Right lobe of liver (tissue), 6 donors: Measurements from ENCODE around the gene C3orf22. TPM values are rescaled to one million over a fixed set of nuclear protein-coding genes. Genes with fewer than 3 reads are reported as not detected.

ENCODE experiments used
- ATAC-seq, 4 donors: fragments of 200-7000 bp; cut with Tn5 transposase; one replicate each; pipeline ENCODE4 v1.9.1; 2020; ENCODE audit warnings: mild to moderate bottlenecking in 4 of 4, moderate library complexity in 4 of 4
- DNase-seq, 3 donors: peaks; one replicate each; pipeline ENCODE4 v3.0.0-alpha.2; 2020
- H3K27ac ChIP-seq, 3 donors: fragments of 200-600 bp; one replicate each; pipeline ENCODE4 v1.8.0; 2022
- H3K27me3 ChIP-seq, 2 donors: fragments of 200-600 bp; one replicate each; pipeline ENCODE4 v1.8.0; 2022
- H3K36me3 ChIP-seq, 4 donors: fragments of 200-600 bp; sonication (generic) in 1 of 4; one replicate each; pipeline versions ENCODE4 v1.5.1 to v1.8.0; 2017 to 2022; ENCODE audit warnings: control low read depth in 1 of 4
- H3K4me1 ChIP-seq, 4 donors: fragments of 200-600 bp; sonication (generic) in 1 of 4; one replicate each; pipeline versions ENCODE4 v1.5.1 to v1.8.0; 2017 to 2022; ENCODE audit warnings: control low read depth in 1 of 4
- H3K4me3 ChIP-seq, 3 donors: fragments of 200-600 bp; one replicate each; pipeline ENCODE4 v1.8.0; 2022
- H3K9me3 ChIP-seq, 4 donors: fragments of 200-600 bp; sonication (generic) in 1 of 4; one replicate each; pipeline versions ENCODE4 v1.5.1 to v1.8.0; 2017 to 2022; ENCODE audit warnings: control low read depth in 1 of 4
- CTCF ChIP-seq, 4 donors: fragments of 200-600 bp in 3 of 4; fragments of 450-650 bp in 1 of 4; IDR thresholded peaks; one replicate each; pipeline versions ENCODE4 v1.5.1 to v1.8.0; 2016 to 2022; ENCODE audit warnings: antibody characterized with exemption in 4 of 4, mild to moderate bottlenecking in 2 of 4
- POLR2A ChIP-seq: fragments of 450-650 bp; IDR thresholded peaks from one replicate; pipeline ENCODE4 v1.6.1; 2017; ENCODE audit warnings: antibody characterized with exemption, mild to moderate bottlenecking
- WGBS: methylation state at CpG from one replicate; pipeline ENCODE4 v1.1.6; 2018; ENCODE audit warnings: low coverage, low lambda C conversion rate; ENCODE audit not compliant: insufficient coverage; ENCODE audit errors: missing lambda C conversion rate; 5-methylcytosine and 5-hydroxymethylcytosine counted together
- intact Hi-C, 2 donors: fragments of 100-400 bp; cut with DNase I; formaldehyde crosslinking; loops; one replicate each; pipeline versions ENCODE4 v1.11.2 to v1.14.1; 2022
- total RNA-seq, 6 experiments: library from RNA; depleted of rRNA in 2 of 6; stranded (reverse); fragments of >200 nt in 2 of 6; fragmentation: NEBNext Ultra II Directional in 3 of 6; extraction: Animal tissue kit (Norgen Biotek cat#: 25700) in 3 of 6; gene quantifications; one replicate each; pipeline versions ENCODE4 v1.1.0 to v1.2.4, GENCODE V29; 2016 to 2023
- donor health status: DM: no; HTN: yes; CAD: no.
- donor health status: DM: no; HTN: no; CAD: no.
- donor health status: DM: no; HTN: no; CAD: no.
- donor health status: DM: no; HTN: yes; CAD: no.
- donor health status: DM: no; HTN: yes; CAD: no.

The C3orf22 gene
- total RNA-seq, 6 experiments from 2014 or later = not detected

- DNase-seq = peak in 2 of 3 donors; percentile 12 to 46
- no peak for ATAC-seq
- H3K4me3 ChIP-seq = no peak overlapping the region
- H3K27ac ChIP-seq = no peak overlapping the region
- no peaks in the 10 kb centered on the region for H3K9me3 ChIP-seq
- intact Hi-C loops = no loop called here
- H3K4me1 ChIP-seq = peaks cover 0 to 27% (median 5%) of the 10 kb centered on the region in 4 donors
- H3K27me3 ChIP-seq = no peaks in the 10 kb centered on the region
- 67% methylated on average over 2 of the region's 22 CpGs for WGBS
- no peak for TF ChIP-seq CTCF (IDR thresholded peaks at IDR 0.05)
- no peak for TF ChIP-seq POLR2A
- H3K36me3 ChIP-seq = peaks cover 0 to 11% (median 0%) of the 10 kb centered on the region in 4 donors
These were observed 48.3 kb downstream of the C3orf22 start for GRCh38 chr3:126510308-126510910.

GRCh38 chr3:126509597-126510307 is 49.0 kb downstream of the C3orf22 start:
- 50% methylated on average over 4 of the region's 18 CpGs for WGBS
- no peak for TF ChIP-seq CTCF (IDR thresholded peaks at IDR 0.05)
- TF ChIP-seq POLR2A = no peak
- intact Hi-C loops = no loop called here
- ATAC-seq = no peak
- no peaks in the 10 kb centered on the region for H3K9me3 ChIP-seq
- DNase-seq = peak in 2 of 3 donors; percentile 19 to 34
- H3K27me3 ChIP-seq = no peaks in the 10 kb centered on the region
- H3K4me3 ChIP-seq = no peak overlapping the region
- peaks cover 0 to 23% (median 5%) of the 10 kb centered on the region in 4 donors for H3K4me1 ChIP-seq
- no peak overlapping the region for H3K27ac ChIP-seq
- H3K36me3 ChIP-seq = peaks cover 0 to 11% (median 0%) of the 10 kb centered on the region in 4 donors

- intact Hi-C loops = no loop called here
- Histone ChIP-seq H3K9me3 (no peaks in the 10 kb centered on the region), H3K36me3 (peaks cover 0 to 14% (median 0%) of the 10 kb centered on the region in 4 donors), H3K27ac (no peak overlapping the region), H3K4me1 (peaks cover 0 to 20% (median 5%) of the 10 kb centered on the region in 4 donors), H3K4me3 (no peak overlapping the region), H3K27me3 (no peaks in the 10 kb centered on the region)
- ATAC-seq = no peak
- no peak for TF ChIP-seq CTCF (IDR thresholded peaks at IDR 0.05)
- no peak for TF ChIP-seq POLR2A
- no CpG with 5 or more reads among the region's 4 CpGs for WGBS
- peak in 2 of 3 donors; percentile 8 to 25 for DNase-seq
These were observed 50.2 kb downstream of the C3orf22 start for GRCh38 chr3:126508564-126508964.

- peak in 2 of 3 donors; percentile 7 to 43 for DNase-seq
These were observed 50.8 kb downstream of the C3orf22 start for GRCh38 chr3:126507886-126508285.

GRCh38 chr3:126503701-126504100 is 55.0 kb downstream of the C3orf22 start:
- H3K27me3 ChIP-seq = no peaks in the 10 kb centered on the region
- DNase-seq = no peak
- no CpG with 5 or more reads among the region's 10 CpGs for WGBS
- intact Hi-C loops = no loop called here
- H3K9me3 ChIP-seq = no peaks in the 10 kb centered on the region
- H3K4me1 ChIP-seq = no peaks in the 10 kb centered on the region
- no peak for ATAC-seq
- TF ChIP-seq POLR2A (no peak), CTCF (IDR thresholded peaks at IDR 0.05) (no peak)
- no peak overlapping the region for H3K4me3 ChIP-seq
- no peak overlapping the region for H3K27ac ChIP-seq
- H3K36me3 ChIP-seq = peaks cover 0 to 25% (median 0%) of the 10 kb centered on the region in 4 donors

More at GRCh38 chr3:126507886-126508285, 50.8 kb downstream of the C3orf22 start:
- WGBS = 79% methylated on average over 4 of the region's 9 CpGs
- H3K4me1 ChIP-seq = peaks cover 0 to 15% (median 5%) of the 10 kb centered on the region in 4 donors
- H3K27me3 ChIP-seq = no peaks in the 10 kb centered on the region
- H3K36me3 ChIP-seq = peaks cover 0 to 14% (median 0%) of the 10 kb centered on the region in 4 donors
- H3K27ac ChIP-seq = no peak overlapping the region
- H3K4me3 ChIP-seq = no peak overlapping the region
- no peak for TF ChIP-seq POLR2A
- intact Hi-C loops = no loop called here
- H3K9me3 ChIP-seq = no peaks in the 10 kb centered on the region
- no peak for ATAC-seq
